A549 (cell line): Measurements from ENCODE around the gene EXOC4. TPM values are rescaled to one million over a fixed set of nuclear protein-coding genes. Genes with fewer than 3 reads are reported as not detected.

Experiments
- ATAC-seq, 2 experiments: fragments of 200-7000 bp in 1 of 2; fragments of >200 bp in 1 of 2; cut with Nextera tagmentation in 1 of 2; cut with Tn5 transposase in 1 of 2; 3 replicates each; pipeline versions ENCODE4 v1.8.0 to v1.9.1; 2018 to 2020; ENCODE audit warnings: mild to moderate bottlenecking in 1 of 2, moderate library complexity in 1 of 2
- CTCF ChIA-PET: fragments of 300-600 bp; sonication (Branson Sonifier 250); formaldehyde crosslinking; extraction: SDS; loops from one replicate; lab custom pipeline; 2021; ENCODE audit warnings: antibody characterized with exemption, inconsistent platforms; lab: Yijun Ruan, JAX
- POLR2A ChIA-PET: fragments of 350-600 bp; formaldehyde crosslinking; extraction: SDS; loops from one replicate; lab custom pipeline; 2021; ENCODE audit warnings: antibody characterized with exemption, inconsistent platforms; lab: Yijun Ruan, JAX
- DNase-seq, 2 experiments: peaks; one replicate each; pipeline versions ENCODE4 v3.0.0 to v3.0.0-alpha.2; 2011 to 2016; ENCODE audit warnings: low read depth in 1 of 2, low spot score in 1 of 2
- FAIRE-seq: peaks from 2 replicates; lab custom pipeline; 2011; peaks lifted over from hg19 to GRCh38; lab: Jason Lieb, UNC
- H3K27ac ChIP-seq, 2 experiments: fragments of >200 bp; sonication (Bioruptor Twin); formaldehyde crosslinking; 3 replicates each; pipeline ENCODE4 v1.5.1; 2016 to 2017
- H3K4me1 ChIP-seq: fragments of >200 bp; sonication (Bioruptor Twin); formaldehyde crosslinking; 3 replicates; pipeline ENCODE4 v1.6.1; 2016
- H3K4me2 ChIP-seq: fragments of >200 bp; sonication (Bioruptor Twin); formaldehyde crosslinking; 3 replicates; pipeline ENCODE4 v1.6.1; 2016
- H3K4me3 ChIP-seq: fragments of >200 bp; sonication (Bioruptor Twin); formaldehyde crosslinking; 3 replicates; pipeline ENCODE4 v1.5.1; 2016
- H3K9me3 ChIP-seq: fragments of >200 bp; sonication (Bioruptor Twin); formaldehyde crosslinking; 3 replicates; pipeline ENCODE4 v1.6.1; 2016
- CBX2 ChIP-seq: fragments of 200-600 bp; sonication (generic); IDR thresholded peaks from 2 replicates; pipeline ENCODE4 v1.6.1; 2016; ENCODE audit warnings: low read depth, mild to moderate bottlenecking, borderline replicate concordance
- CEBPB ChIP-seq, 2 experiments: fragments of >200 bp in 1 of 2; sonication (Bioruptor Twin) in 1 of 2; formaldehyde crosslinking in 1 of 2; IDR thresholded peaks; 2 replicates each; pipeline ENCODE4 v1.6.1; 2012 to 2016
- E2F6 ChIP-seq: IDR thresholded peaks from 2 replicates; pipeline ENCODE4 v1.6.1; 2012; ENCODE audit warnings: low read depth, borderline replicate concordance
- FOSB ChIP-seq: fragments of 250-450 bp; sonication (Bioruptor Pico); IDR thresholded peaks from 2 replicates; pipeline ENCODE4 v1.5.0; 2020; ENCODE audit warnings: mild to moderate bottlenecking, moderate library complexity
- HDAC2 ChIP-seq: fragments of 200-600 bp; sonication (generic); IDR thresholded peaks from 2 replicates; pipeline ENCODE4 v1.6.1; 2016
- HEYL ChIP-seq: fragments of 250-450 bp; sonication (Bioruptor Pico); IDR thresholded peaks from 2 replicates; pipeline ENCODE4 v1.8.0; 2021; ENCODE audit warnings: mild to moderate bottlenecking, moderate library complexity
- HMGXB4 ChIP-seq: fragments of 250-450 bp; sonication (Bioruptor Pico); IDR thresholded peaks from 2 replicates; pipeline ENCODE4 v1.5.0; 2021; ENCODE audit warnings: mild to moderate bottlenecking, moderate library complexity, borderline replicate concordance
- HOXB5 ChIP-seq: fragments of 250-450 bp; sonication (Bioruptor Pico); IDR thresholded peaks from 2 replicates; pipeline ENCODE4 v1.5.0; 2020; ENCODE audit warnings: mild to moderate bottlenecking, moderate library complexity
- KDM1A ChIP-seq: fragments of 200-600 bp; sonication (generic); IDR thresholded peaks from 2 replicates; pipeline ENCODE4 v1.6.1; 2016; ENCODE audit warnings: low read depth, mild to moderate bottlenecking
- NR3C1 ChIP-seq: fragments of >200 bp; sonication (Bioruptor Twin); formaldehyde crosslinking; IDR thresholded peaks from 3 replicates; pipeline ENCODE4 v1.6.1; 2017
- POLR2A ChIP-seq: IDR thresholded peaks from 2 replicates; pipeline ENCODE4 v1.6.1; 2012; ENCODE audit warnings: mild to moderate bottlenecking, low read length
- POLR2AphosphoS2 ChIP-seq: conservative IDR thresholded peaks from 2 replicates; pipeline ENCODE4 v1.6.1; 2012; ENCODE audit warnings: low read length, improper control_type of control experiment, inconsistent platforms
- RAD21 ChIP-seq, 2 experiments: fragments of >200 bp in 1 of 2; sonication (Bioruptor Twin) in 1 of 2; formaldehyde crosslinking in 1 of 2; IDR thresholded peaks in 1 of 2; conservative IDR thresholded peaks in 1 of 2; 2 replicates in 1 of 2; 3 replicates in 1 of 2; pipeline ENCODE4 v1.6.1; 2012 to 2018; ENCODE audit warnings: inconsistent platforms in 1 of 2
- RARB ChIP-seq: fragments of 250-450 bp; sonication (Bioruptor Pico); IDR thresholded peaks from 2 replicates; pipeline ENCODE4 v1.8.0; 2021; ENCODE audit warnings: mild to moderate bottlenecking, moderate library complexity
- RFX5 ChIP-seq: fragments of 450-650 bp; IDR thresholded peaks from 2 replicates; pipeline ENCODE4 v1.7.1; 2014; ENCODE audit warnings: antibody characterized with exemption, mild to moderate bottlenecking, moderate library complexity
- whole genome bisulfite sequencing: methylation state at CpG from one replicate; pipeline ENCODE4 v1.1.6; 2017; ENCODE audit errors: missing lambda C conversion rate; 5-methylcytosine and 5-hydroxymethylcytosine counted together
- polyA plus RNA-seq, 4 experiments: library from polyadenylated mRNA; depleted of rRNA in 3 of 4; stranded (reverse); fragments of >200 nt; fragmentation: RNase III in 1 of 4; extraction: RNeasy Plus Mini Kit Qiagen cat#74134 plus additional on column Dnase treatment in 1 of 4; gene quantifications; 2 replicates in 3 of 4; 3 replicates in 1 of 4; pipeline ENCODE4 v1.2.3, GENCODE V29; 2011 to 2017
- TF ChIP-seq, protein P1 (sequence below): fragments of 150-350 bp; IDR thresholded peaks from 2 replicates; pipeline ENCODE4 v1.6.1; 2014; ENCODE audit warnings: low read depth, mild to moderate bottlenecking, low read length
- TF ChIP-seq, protein P2 (sequence below): fragments of 200-600 bp; sonication (generic); IDR thresholded peaks from 2 replicates; pipeline ENCODE4 v1.6.1; 2016; ENCODE audit warnings: antibody characterized with exemption, mild to moderate bottlenecking, moderate library complexity

The EXOC4 gene
- polyA plus RNA-seq, 2 of the 4 experiments (the other 2 are of a cell fraction), result 33.4 to 73.1 TPM

DNA sequence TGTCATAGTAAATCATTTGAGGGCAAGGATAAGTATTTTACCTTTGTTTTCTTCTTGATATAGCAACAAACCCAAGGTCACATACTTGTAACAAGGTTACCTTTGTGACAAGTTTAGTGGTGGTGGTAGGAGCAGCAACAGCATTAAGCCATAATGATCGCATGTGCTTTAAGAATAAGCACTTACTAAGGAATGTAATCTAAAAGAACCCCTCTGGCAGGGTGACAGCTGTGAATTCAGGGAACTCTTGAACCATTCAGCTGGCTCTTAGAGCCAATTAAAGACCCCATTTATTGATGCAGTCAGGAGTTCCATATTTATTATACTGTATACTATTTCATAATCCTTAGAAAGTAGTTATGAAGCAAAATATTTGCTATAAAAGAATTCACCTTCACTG, 370.8 kb downstream of the EXOC4 start (continued):
- TF ChIP-seq RFX5 (no peak), HDAC2 (no peak)

- no peak for TF ChIP-seq HDAC2
- TF ChIP-seq, protein P1, sequence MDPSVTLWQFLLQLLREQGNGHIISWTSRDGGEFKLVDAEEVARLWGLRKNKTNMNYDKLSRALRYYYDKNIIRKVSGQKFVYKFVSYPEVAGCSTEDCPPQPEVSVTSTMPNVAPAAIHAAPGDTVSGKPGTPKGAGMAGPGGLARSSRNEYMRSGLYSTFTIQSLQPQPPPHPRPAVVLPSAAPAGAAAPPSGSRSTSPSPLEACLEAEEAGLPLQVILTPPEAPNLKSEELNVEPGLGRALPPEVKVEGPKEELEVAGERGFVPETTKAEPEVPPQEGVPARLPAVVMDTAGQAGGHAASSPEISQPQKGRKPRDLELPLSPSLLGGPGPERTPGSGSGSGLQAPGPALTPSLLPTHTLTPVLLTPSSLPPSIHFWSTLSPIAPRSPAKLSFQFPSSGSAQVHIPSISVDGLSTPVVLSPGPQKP, result no peak
- TF ChIP-seq RAD21 (conservative IDR thresholded peaks at IDR 0.05 in 1 of 2, IDR thresholded peaks at IDR 0.05 in 1 of 2), result no peak
- TF ChIP-seq HOXB5 (CRISPR knock-in tag), result no peak
- no peak for FAIRE-seq
- H3K27ac ChIP-seq, result no peak overlapping the region
- ChIA-PET CTCF (no interaction called here), POLR2A (no interaction called here)
- no peaks in the 10 kb centered on the region for H3K9me3 ChIP-seq
- no peak for ATAC-seq
- no peak overlapping the region for H3K4me3 ChIP-seq
- 90% methylated on average over 3 of the region's 3 CpGs for WGBS
- no peak overlapping the region for H3K4me2 ChIP-seq
- no peak for DNase-seq
- H3K4me1 ChIP-seq, result no peaks in the 10 kb centered on the region
These were observed 372.2 kb downstream of the EXOC4 start for GRCh38 chr7:133625046-133625445.

DNA sequence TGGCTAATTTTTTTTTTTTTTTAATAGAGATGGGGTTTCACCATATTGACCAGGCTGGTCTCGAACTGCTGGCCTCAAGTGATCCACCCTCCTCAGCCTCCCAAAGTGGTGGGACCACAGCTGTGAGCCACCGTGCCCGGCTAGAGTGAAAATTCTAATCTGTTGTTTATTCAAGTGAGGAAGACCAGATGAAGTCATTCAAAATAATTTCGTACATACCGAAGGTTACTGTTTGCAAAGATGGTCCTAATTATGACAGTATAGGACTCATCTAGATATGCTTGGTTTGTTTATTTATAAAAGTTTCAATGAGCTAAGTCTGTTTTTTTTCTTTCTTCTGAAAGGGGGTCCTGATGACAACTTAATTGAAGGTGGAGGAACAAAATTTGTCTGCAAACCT, 376.8 kb downstream of the EXOC4 start:
- ChIA-PET POLR2A (no interaction called here), CTCF (interaction anchor here (0.6 to 1.7 kb wide), 2 partner anchors 47 to 169 kb away, joined by 3 to 4 read pairs; no protein-coding TSS in a partner anchor)
- ATAC-seq (no peak), FAIRE-seq (no peak), DNase-seq (no peak)
- TF ChIP-seq HMGXB4 (CRISPR knock-in tag) (no peak), CBX2 (no peak), E2F6 (no peak), CEBPB (IDR thresholded peaks at IDR 0.05) (no peak), FOSB (CRISPR knock-in tag) (no peak), NR3C1 (no peak), POLR2AphosphoS2 (no peak), RARB (no peak), POLR2A (no peak), KDM1A (no peak), HOXB5 (CRISPR knock-in tag) (no peak), HEYL (CRISPR knock-in tag) (no peak)
- TF ChIP-seq, protein P2, sequence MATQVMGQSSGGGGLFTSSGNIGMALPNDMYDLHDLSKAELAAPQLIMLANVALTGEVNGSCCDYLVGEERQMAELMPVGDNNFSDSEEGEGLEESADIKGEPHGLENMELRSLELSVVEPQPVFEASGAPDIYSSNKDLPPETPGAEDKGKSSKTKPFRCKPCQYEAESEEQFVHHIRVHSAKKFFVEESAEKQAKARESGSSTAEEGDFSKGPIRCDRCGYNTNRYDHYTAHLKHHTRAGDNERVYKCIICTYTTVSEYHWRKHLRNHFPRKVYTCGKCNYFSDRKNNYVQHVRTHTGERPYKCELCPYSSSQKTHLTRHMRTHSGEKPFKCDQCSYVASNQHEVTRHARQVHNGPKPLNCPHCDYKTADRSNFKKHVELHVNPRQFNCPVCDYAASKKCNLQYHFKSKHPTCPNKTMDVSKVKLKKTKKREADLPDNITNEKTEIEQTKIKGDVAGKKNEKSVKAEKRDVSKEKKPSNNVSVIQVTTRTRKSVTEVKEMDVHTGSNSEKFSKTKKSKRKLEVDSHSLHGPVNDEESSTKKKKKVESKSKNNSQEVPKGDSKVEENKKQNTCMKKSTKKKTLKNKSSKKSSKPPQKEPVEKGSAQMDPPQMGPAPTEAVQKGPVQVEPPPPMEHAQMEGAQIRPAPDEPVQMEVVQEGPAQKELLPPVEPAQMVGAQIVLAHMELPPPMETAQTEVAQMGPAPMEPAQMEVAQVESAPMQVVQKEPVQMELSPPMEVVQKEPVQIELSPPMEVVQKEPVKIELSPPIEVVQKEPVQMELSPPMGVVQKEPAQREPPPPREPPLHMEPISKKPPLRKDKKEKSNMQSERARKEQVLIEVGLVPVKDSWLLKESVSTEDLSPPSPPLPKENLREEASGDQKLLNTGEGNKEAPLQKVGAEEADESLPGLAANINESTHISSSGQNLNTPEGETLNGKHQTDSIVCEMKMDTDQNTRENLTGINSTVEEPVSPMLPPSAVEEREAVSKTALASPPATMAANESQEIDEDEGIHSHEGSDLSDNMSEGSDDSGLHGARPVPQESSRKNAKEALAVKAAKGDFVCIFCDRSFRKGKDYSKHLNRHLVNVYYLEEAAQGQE, result no peak
- H3K4me2 ChIP-seq, result no peak overlapping the region
- 75% methylated on average over 5 of the region's 5 CpGs for WGBS
- H3K4me3 ChIP-seq, result no peak overlapping the region
- no peaks in the 10 kb centered on the region for H3K9me3 ChIP-seq
- H3K27ac ChIP-seq, result no peak overlapping the region
- no peaks in the 10 kb centered on the region for H3K4me1 ChIP-seq
